Omental fat pad (tissue), 4 donors: Measurements from ENCODE around the gene RO60. TPM values are rescaled to one million over a fixed set of nuclear protein-coding genes. Genes with fewer than 3 reads are reported as not detected.
"Not testable (repeated sequence)": the region's sequence is repeated elsewhere in the genome, so short reads cannot be mapped to it uniquely, and the experiment has no call there.

Source experiments
- ATAC-seq: fragments of 150-250 bp; one replicate; pipeline ENCODE4 v1.9.1; 2016; ENCODE audit warnings: mild to moderate bottlenecking, moderate library complexity; ENCODE audit not compliant: low FRiP score
- DNase-seq: peaks from one replicate; pipeline ENCODE4 v3.0.0-alpha.2; 2019; ENCODE audit warnings: low spot score
- CTCF ChIP-seq, 3 donors: fragments of 450-650 bp; IDR thresholded peaks; one replicate each; pipeline ENCODE4 v1.5.1; 2016 to 2017; ENCODE audit warnings: antibody characterized with exemption in 3 of 3, mild to moderate bottlenecking in 3 of 3, moderate library complexity in 2 of 3
- total RNA-seq, 4 donors: library from RNA; depleted of rRNA; stranded (reverse); fragments of >200 nt; gene quantifications; one replicate each; pipeline ENCODE4 v1.1.0, GENCODE V29; 2016

RO60 gene
- total RNA-seq, 4 donors from 2014 or later = 64.5 to 119 (median 67.9) TPM

DNA sequence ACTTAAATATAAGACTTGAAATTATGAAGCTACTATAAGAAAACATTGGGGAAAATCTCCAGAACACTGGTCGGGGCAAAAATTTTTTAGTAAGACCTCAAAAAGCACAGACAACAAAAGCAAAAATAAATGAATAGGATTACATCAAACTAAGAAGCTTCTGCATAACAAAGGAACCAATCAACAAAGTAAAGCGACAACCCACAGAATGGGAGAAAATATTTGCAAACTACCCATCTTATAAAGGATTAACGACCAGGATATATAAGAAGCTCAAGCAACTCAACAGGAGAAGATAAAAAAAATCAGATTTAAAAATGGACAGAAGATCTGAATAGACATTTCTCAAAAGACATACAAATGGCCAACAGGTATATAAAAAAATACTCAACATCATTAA is 19.4 kb upstream of the RO60 start:
- TF ChIP-seq CTCF (IDR thresholded peaks at IDR 0.05) = no peak
- ATAC-seq (no peak), DNase-seq (no peak)

DNA sequence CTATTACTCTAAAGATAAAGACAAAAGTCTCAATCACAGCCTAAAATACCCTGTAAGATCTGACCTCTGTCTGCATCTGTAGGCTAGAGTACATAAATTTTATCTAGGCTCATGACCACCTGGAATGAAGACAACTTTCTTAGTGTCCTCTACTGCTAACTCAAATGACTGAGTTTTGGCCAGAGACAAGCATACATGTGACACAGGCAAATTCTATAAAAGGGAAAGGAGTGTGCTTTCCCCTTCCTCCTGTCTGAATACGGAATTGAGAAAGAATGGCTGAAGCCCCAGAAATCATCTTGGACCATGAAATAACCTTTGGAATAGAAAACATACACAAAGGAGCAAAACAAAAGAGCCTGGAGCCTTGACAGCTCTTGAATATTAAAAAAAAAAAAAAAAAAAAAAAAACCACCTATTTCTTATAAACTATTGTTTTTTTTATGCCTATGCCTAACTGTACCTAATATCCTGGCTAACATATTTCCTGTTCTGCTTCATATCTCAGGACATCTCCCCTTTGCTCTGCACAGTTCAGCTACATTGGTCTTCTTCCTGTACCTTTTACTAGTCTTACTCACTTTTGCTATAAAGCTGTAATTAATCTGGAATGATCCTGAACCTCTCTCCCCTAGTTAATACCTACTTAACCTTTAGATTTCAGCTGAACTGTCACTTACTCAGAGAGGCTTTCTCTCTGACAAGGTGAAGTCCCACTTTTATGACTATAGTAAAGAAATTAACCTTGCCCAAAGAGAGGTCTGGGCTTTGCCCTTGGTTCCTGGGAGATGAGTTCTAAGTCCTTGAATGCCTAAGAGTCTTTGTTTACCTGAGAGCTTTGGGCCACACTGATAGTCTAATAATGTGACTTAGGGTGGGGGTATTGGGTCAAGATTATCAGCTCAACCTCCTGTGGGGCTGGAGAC is 16.4 kb upstream of the RO60 start:
- ATAC-seq = no peak

GRCh38 chr1:193048913-193049312 is 10.5 kb upstream of the RO60 start:
- not testable (repeated sequence) for DNase-seq, ATAC-seq

More for the DNA sequence above, 16.4 kb upstream of the RO60 start:
- TF ChIP-seq CTCF (IDR thresholded peaks at IDR 0.05) = no peak
- DNase-seq = no peak

GRCh38 chr1:193054169-193054675 is 5.2 kb upstream of the RO60 start:
- TF ChIP-seq CTCF (IDR thresholded peaks at IDR 0.05) = no peak
- no peak for ATAC-seq
- no peak for DNase-seq

DNA sequence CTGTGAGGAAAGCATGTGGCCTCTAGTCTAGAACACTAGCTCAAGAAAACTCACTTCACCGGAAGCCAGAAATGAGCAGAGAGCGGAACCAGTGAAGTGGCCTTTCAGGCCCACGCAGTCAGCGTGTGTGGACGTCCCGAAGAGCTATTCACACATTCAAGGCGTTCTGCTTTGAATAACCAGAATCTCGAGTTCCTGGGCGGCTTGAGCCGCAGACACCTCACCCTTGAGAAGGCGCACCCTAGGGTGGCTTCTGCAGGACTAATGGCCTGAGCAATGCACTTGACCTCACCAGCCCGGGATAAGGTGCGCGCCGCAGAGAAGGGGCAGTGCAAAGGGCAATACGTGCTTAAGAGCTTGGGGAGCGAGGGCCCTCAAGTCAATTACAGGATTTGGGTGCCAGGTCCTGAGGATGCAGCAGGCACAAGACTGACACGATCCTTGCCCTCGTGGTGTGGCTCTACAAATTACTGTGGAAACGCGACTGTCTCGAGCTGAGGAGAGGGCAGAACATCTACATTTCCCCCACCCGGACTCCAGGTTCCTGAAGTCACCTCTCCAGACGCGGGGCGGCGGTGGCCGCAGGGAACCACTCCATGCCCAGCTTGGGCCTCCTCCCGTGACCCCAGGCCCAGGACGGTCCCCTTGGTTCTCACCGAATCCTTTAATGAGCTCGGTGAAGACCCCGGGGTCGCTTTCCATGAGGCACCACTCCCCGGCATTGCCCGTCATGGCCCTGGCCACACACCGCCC is 707 bp upstream of the RO60 start:
- DNase-seq (no peak), ATAC-seq (peak; percentile 15)
- no peak for TF ChIP-seq CTCF (IDR thresholded peaks at IDR 0.05)

DNA sequence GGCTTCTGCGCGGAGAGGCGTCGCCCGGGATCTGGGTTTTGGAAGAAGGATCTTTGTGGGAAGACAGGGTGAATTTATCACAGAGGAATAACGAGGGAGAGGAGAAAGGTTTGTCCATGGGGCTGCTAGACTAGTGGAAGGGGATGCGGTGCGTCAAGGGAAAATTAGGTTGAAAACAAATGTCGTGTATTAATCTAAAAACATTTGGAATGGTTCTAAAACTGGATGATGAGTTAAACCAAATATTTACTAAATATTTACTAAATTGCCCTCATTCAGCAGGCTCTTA is 647 bp downstream of the RO60 start:
- no peak for TF ChIP-seq CTCF (IDR thresholded peaks at IDR 0.05)
- DNase-seq (no peak), ATAC-seq (no peak)

GRCh38 chr1:193060406-193060805 is 994 bp downstream of the RO60 start:
- ATAC-seq (no peak), DNase-seq (no peak)
- TF ChIP-seq CTCF (IDR thresholded peaks at IDR 0.05) = no peak
